ENCODE measurements around the gene ODAD2.
A peak's percentile ranks its signal among the peaks of the same experiment; 100 is the strongest.

GRCh38 chr10:28020993-28021982 lies 22.4 kb upstream of the ODAD2 start:
- TF ChIP-seq ZFX (IDR thresholded peaks at IDR 0.05) (no peak), POLR2A (IDR thresholded peaks at IDR 0.05; ENCODE audit: borderline replicate concordance, extremely low read depth, insufficient read depth, insufficient read length) (no peak), CTCF (IDR thresholded peaks at IDR 0.05 in 2 of 3, conservative IDR thresholded peaks at IDR 0.05 in 1 of 3; ENCODE audit: borderline replicate concordance in 1 of 3, insufficient read depth in 1 of 3, low read depth in 2 of 3, low read length in 2 of 3) (no peak), RAD21 (IDR thresholded peaks at IDR 0.05; ENCODE audit: low read depth) (no peak), YY1 (IDR thresholded peaks at IDR 0.05; ENCODE audit: extremely low read depth, insufficient replicate concordance, low read depth, low read length) (no peak), SRF (IDR thresholded peaks at IDR 0.05; ENCODE audit: low read depth) (no peak), SP1 (IDR thresholded peaks at IDR 0.05; ENCODE audit: low read depth) (no peak), EZH2 (IDR thresholded peaks at IDR 0.05) (no peak), POLR2AphosphoS5 (IDR thresholded peaks at IDR 0.05; ENCODE audit: low read depth, low read length) (no peak), JUND (IDR thresholded peaks at IDR 0.05) (no peak), REST (IDR thresholded peaks at IDR 0.05; ENCODE audit: low read depth) (peak; percentile 44), EGR1 (IDR thresholded peaks at IDR 0.05; ENCODE audit: low read depth) (no peak), ZBTB33 (IDR thresholded peaks at IDR 0.05; ENCODE audit: extremely low read depth, insufficient replicate concordance, low read length) (no peak)

Data from HCT116 (cell line).